ENCODE data around the gene PAFAH1B1.
"Not testable (repeated sequence)": the region's sequence is repeated elsewhere in the genome, so short reads cannot be mapped to it uniquely, and the experiment has no call there.

The PAFAH1B1 gene

GRCh38 chr17:2611627-2612026 lies 18.2 kb downstream of the PAFAH1B1 start:
- Mint-ChIP-seq H3K4me1 (ENCODE audit: low read depth) (peaks cover 10% of the 10 kb centered on the region), H3K27me3 (ENCODE audit: low read depth) (no peaks in the 10 kb centered on the region), H3K4me3 (no peak overlapping the region), H3K27ac (no peak overlapping the region), H3K9me3 (no peaks in the 10 kb centered on the region), H3K36me3 (ENCODE audit: low read depth) (peaks cover 8% of the 10 kb centered on the region)

DNA sequence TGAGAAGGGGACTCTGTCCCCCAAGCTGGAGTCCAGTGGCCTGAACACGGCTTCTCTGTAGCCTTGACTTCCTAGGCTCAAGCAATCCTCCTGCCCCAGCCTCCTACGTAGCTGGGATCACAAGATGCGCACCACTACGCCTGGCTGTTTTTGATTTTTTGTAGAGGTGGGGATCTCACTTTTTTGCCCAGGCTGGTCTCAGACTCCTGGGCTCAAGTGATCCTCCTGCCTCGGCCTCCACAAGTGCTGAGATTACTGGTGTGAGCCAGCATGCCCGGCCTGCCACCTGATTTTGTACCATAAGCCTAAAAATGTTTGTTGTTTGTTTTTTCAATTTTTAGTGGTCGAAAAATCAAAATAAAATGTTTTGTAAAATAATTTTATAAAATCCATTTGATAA lies 19.2 kb downstream of the PAFAH1B1 start:
- Mint-ChIP-seq H3K27me3 (ENCODE audit: low read depth) (no peaks in the 10 kb centered on the region), H3K4me3 (no peak overlapping the region), H3K27ac (no peak overlapping the region), H3K4me1 (ENCODE audit: low read depth) (peaks cover 10% of the 10 kb centered on the region), H3K36me3 (ENCODE audit: low read depth) (peaks cover 9% of the 10 kb centered on the region), H3K9me3 (no peaks in the 10 kb centered on the region)

GRCh38 chr17:2613089-2613808 lies 19.8 kb downstream of the PAFAH1B1 start:
- H3K4me1 Mint-ChIP-seq (ENCODE audit: low read depth) = peaks cover 10% of the 10 kb centered on the region
- H3K27me3 Mint-ChIP-seq (ENCODE audit: low read depth) = no peaks in the 10 kb centered on the region
- no peaks in the 10 kb centered on the region for H3K9me3 Mint-ChIP-seq
- H3K4me3 Mint-ChIP-seq = no peak overlapping the region
- no peak overlapping the region for H3K27ac Mint-ChIP-seq
- H3K36me3 Mint-ChIP-seq (ENCODE audit: low read depth) = peaks cover 8% of the 10 kb centered on the region

DNA sequence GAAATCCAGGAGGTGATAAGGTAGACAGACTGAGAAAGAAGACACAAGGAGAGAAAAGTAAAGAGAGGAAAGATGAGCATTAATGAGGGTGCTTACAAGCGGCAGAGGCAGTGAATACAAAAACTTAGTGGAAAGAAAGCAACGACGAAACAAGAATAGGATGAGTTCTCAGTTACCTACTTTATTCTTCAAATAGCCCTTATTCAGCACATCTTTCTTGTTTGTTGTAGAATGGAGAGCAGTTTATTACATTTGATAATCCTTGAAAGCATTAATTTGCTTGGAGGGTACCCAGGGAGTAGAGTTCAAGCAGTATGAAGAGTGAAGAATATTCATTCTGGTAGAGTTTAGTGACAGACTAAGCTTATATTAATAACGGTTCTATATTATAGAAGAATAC lies 22.4 kb downstream of the PAFAH1B1 start:
- Mint-ChIP-seq H3K27ac (no peak overlapping the region), H3K4me1 (ENCODE audit: low read depth) (peaks cover 4% of the 10 kb centered on the region), H3K4me3 (no peak overlapping the region), H3K9me3 (no peaks in the 10 kb centered on the region), H3K36me3 (ENCODE audit: low read depth) (peaks cover 6% of the 10 kb centered on the region), H3K27me3 (ENCODE audit: low read depth) (no peaks in the 10 kb centered on the region)

GRCh38 chr17:2621241-2621640 lies 27.8 kb downstream of the PAFAH1B1 start:
- Mint-ChIP-seq H3K9me3 (no peaks in the 10 kb centered on the region), H3K27ac (no peak overlapping the region), H3K4me3 (no peak overlapping the region), H3K36me3 (ENCODE audit: low read depth) (peaks cover 15% of the 10 kb centered on the region), H3K27me3 (ENCODE audit: low read depth) (no peaks in the 10 kb centered on the region), H3K4me1 (ENCODE audit: low read depth) (peaks cover 18% of the 10 kb centered on the region)

DNA sequence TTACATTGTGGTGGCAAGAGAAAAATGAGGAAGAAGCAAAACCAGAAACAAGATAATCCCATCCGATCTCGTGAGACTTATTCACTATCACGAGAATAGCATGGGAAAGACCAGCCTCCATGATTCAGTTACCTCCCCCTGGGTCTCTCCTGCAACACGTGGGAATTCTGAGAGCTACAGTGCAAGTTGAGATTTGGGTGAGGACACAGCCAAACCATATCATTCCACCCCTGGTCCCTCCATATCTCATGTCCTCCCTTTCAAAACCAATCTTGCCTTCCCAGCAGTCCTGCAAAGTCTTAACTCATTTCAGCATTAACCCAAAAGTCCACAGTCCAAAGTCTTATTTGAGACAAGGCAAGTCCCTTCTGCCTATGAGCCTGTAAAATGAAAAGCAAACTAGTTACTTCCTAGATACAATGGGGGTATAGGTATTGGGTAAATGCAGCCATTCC lies 28.5 kb downstream of the PAFAH1B1 start:
- not testable (repeated sequence) for H3K27me3 Mint-ChIP-seq (ENCODE audit: low read depth); H3K9me3 Mint-ChIP-seq; H3K4me3 Mint-ChIP-seq; H3K27ac Mint-ChIP-seq
- peaks cover 17% of the 10 kb centered on the region for H3K36me3 Mint-ChIP-seq (ENCODE audit: low read depth)
- H3K4me1 Mint-ChIP-seq (ENCODE audit: low read depth) = peaks cover 24% of the 10 kb centered on the region

- H3K27me3 Mint-ChIP-seq (ENCODE audit: low read depth); H3K27ac Mint-ChIP-seq; H3K9me3 Mint-ChIP-seq; H3K4me3 Mint-ChIP-seq: not testable (repeated sequence)
- H3K36me3 Mint-ChIP-seq (ENCODE audit: low read depth) = peaks cover 17% of the 10 kb centered on the region
- peaks cover 32% of the 10 kb centered on the region for H3K4me1 Mint-ChIP-seq (ENCODE audit: low read depth)
These were observed 29.4 kb downstream of the PAFAH1B1 start for GRCh38 chr17:2622721-2623301.

DNA sequence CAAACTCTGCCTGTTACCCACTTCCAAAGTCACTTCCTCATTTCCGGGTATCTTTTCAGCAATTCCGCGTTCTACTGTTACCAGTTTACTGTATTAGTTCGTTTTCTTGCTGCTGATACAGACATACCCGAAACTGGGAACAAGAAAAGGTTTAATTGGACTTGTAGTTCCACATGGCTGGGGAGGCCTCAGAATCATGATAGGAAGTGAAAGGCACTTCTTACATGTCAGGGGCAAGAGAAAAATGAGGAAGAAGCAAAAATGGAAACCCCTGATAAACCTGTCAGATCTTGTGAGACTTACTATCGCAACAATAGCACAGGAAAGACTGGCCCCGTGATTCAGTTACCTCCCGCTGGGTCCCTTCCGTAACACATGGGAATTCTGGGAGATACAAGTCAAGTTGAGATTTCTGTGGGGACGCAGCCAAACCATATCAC lies 30.9 kb downstream of the PAFAH1B1 start:
- Mint-ChIP-seq H3K27ac (no peak overlapping the region), H3K27me3 (ENCODE audit: low read depth) (no peaks in the 10 kb centered on the region), H3K4me1 (ENCODE audit: low read depth) (peaks cover 46% of the 10 kb centered on the region), H3K36me3 (ENCODE audit: low read depth) (peaks cover 18% of the 10 kb centered on the region), H3K4me3 (no peak overlapping the region), H3K9me3 (peaks cover 9% of the 10 kb centered on the region)

DNA sequence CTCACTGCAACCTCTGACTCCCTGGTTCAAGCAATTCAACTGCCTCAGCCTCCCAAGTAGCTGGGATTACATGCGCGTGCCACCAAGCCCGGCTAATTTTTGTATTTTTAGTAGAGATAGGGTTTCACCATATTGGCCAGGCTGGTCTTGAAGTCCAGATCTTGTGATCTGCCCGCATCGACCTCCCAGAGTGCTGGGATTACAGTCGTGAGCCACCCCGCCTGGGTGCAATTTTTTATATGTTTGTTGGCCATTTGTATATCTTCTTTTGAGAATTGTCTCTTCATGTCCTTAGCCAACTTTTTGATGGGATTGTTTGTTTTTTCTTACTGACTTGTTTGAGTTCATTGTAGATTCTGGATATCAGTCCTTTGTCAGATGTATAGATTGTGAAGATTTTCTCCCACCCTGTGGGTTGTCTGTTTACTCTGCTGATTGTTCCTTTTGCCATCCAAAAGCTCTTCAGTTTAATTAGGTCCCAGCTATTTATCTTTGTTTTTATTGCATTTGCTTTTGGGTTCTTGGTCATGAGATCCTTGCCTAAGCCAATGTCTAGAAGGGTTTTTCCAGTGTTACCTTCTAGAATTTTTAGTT lies 33.3 kb downstream of the PAFAH1B1 start:
- H3K4me3 Mint-ChIP-seq; H3K27ac Mint-ChIP-seq; H3K27me3 Mint-ChIP-seq (ENCODE audit: low read depth); H3K9me3 Mint-ChIP-seq: not testable (repeated sequence)
- Mint-ChIP-seq H3K36me3 (ENCODE audit: low read depth) (peaks cover 17% of the 10 kb centered on the region), H3K4me1 (ENCODE audit: low read depth) (peaks cover 60% of the 10 kb centered on the region)

- H3K27ac Mint-ChIP-seq = peak overlapping the region; percentile 28
- H3K4me3 Mint-ChIP-seq; H3K27me3 Mint-ChIP-seq (ENCODE audit: low read depth); H3K9me3 Mint-ChIP-seq; H3K36me3 Mint-ChIP-seq (ENCODE audit: low read depth): not testable (repeated sequence)
- H3K4me1 Mint-ChIP-seq (ENCODE audit: low read depth) = peaks cover 63% of the 10 kb centered on the region
These were observed 35.5 kb downstream of the PAFAH1B1 start for GRCh38 chr17:2628922-2629321.

DNA sequence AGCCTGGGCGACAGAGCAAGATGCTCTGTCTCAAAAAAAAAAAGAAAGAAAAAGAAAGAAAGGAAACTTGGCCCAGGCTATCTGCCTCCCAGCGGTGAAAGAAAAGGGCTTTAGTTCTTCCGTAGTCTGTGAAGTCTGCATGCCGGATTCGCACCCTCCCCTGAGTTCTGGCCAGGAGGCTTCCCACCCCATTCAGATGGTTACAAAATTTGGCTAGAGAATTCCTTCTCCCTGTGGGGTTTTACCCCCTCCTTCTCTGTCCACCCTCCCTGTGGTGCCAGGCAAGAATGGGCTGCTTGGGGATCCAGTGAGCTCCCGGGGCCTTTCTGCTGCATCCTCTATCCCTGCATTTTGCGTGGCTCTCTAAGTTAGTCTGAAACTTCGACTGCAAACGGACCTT lies 37.8 kb downstream of the PAFAH1B1 start:
- Mint-ChIP-seq H3K4me1 (ENCODE audit: low read depth) (peaks cover 61% of the 10 kb centered on the region), H3K27ac (no peak overlapping the region), H3K36me3 (ENCODE audit: low read depth) (peaks cover 9% of the 10 kb centered on the region), H3K9me3 (peaks cover 9% of the 10 kb centered on the region), H3K27me3 (ENCODE audit: low read depth) (no peaks in the 10 kb centered on the region), H3K4me3 (no peak overlapping the region)

- no peaks in the 10 kb centered on the region for H3K9me3 Mint-ChIP-seq
- H3K4me3 Mint-ChIP-seq = no peak overlapping the region
- H3K27me3 Mint-ChIP-seq (ENCODE audit: low read depth) = no peaks in the 10 kb centered on the region
- H3K27ac Mint-ChIP-seq = no peak overlapping the region
- peaks cover 32% of the 10 kb centered on the region for H3K4me1 Mint-ChIP-seq (ENCODE audit: low read depth)
- H3K36me3 Mint-ChIP-seq (ENCODE audit: low read depth) = peaks cover 11% of the 10 kb centered on the region
These were observed 41.0 kb downstream of the PAFAH1B1 start for GRCh38 chr17:2634361-2634960.

DNA sequence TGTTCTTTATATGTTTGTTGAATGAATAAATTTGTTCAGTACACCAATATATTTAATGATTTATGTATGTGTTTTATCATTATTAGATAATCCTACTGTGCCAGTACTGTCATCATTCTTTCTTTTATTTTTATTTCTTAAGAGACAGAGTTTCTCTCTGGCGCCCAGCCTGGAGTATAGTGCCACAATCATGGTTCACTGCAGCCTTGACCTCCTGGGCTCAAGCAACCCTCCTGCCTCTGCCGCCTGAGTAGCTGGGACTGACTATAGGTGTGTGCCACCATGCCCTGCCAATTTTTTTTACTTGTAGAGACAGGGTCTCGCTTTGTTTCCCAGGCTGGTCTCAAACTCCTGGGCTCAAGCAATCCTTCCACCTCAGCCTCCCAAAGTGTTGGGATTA lies 41.8 kb downstream of the PAFAH1B1 start:
- H3K27ac Mint-ChIP-seq = no peak overlapping the region
- peaks cover 24% of the 10 kb centered on the region for H3K4me1 Mint-ChIP-seq (ENCODE audit: low read depth)
- no peaks in the 10 kb centered on the region for H3K9me3 Mint-ChIP-seq
- H3K27me3 Mint-ChIP-seq (ENCODE audit: low read depth) = no peaks in the 10 kb centered on the region
- peaks cover 13% of the 10 kb centered on the region for H3K36me3 Mint-ChIP-seq (ENCODE audit: low read depth)
- no peak overlapping the region for H3K4me3 Mint-ChIP-seq

DNA sequence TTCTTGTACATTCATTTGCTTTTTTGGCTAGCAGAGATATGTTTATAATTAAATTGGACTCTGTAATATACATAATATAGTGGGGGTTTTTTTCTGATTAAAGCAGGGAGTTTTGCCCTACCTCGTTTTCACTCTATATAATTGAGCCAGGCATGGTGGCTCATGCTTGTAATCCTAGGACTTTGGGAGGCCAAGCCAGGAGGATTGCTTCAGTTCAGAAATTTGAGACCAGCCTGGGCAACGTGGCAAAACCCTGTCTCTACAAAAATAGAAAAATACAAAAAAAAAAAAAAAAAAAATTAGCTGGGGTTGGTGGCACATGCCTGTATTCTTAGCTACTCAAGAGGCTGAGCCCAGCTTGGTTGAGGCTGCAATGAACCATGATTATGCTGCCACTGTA lies 42.2 kb downstream of the PAFAH1B1 start:
- Mint-ChIP-seq H3K4me3 (no peak overlapping the region), H3K4me1 (ENCODE audit: low read depth) (peaks cover 21% of the 10 kb centered on the region), H3K9me3 (no peaks in the 10 kb centered on the region), H3K27ac (no peak overlapping the region), H3K36me3 (ENCODE audit: low read depth) (peaks cover 14% of the 10 kb centered on the region), H3K27me3 (ENCODE audit: low read depth) (no peaks in the 10 kb centered on the region)

Measured in T-helper 1 cell treated with Interleukin-12 subunit alpha and Interleukin-12 subunit beta and Interleukin-4 antibody, amounts not matched to agents 30 μg/mL and 1 μg/mL, for 36 hours (primary cell).